ENCODE data around the gene S100A10. TPM values are rescaled to one million over a fixed set of nuclear protein-coding genes. Genes with fewer than 3 reads are reported as not detected.

S100A10 gene
- total RNA-seq, 1 experiment from 2014 or later, result 2,143 TPM

GRCh38 chr1:152000964-152001630, 7.4 kb upstream of the S100A10 start:
- ChIA-PET POLR2A (interaction anchor here (0.6 to 2.3 kb wide), 8 partner anchors 9 to 33 kb away, joined by 3 to 20 read pairs (median 4); no protein-coding TSS in a partner anchor), CTCF (interaction anchor here (0.8 to 7.9 kb wide), 22 partner anchors 8 to 164 kb away, joined by 3 to 249 read pairs (median 4); partner anchors contain the start of gene THEM4)
- peaks cover 52% of the 10 kb centered on the region for H3K4me1 ChIP-seq
- no peaks in the 10 kb centered on the region for H3K27me3 ChIP-seq (replicated peaks; ENCODE audit: control insufficient read depth, insufficient read depth, low read length)
- no peak for TF ChIP-seq CTCF (IDR thresholded peaks at IDR 0.05; ENCODE audit: insufficient read depth in 1 of 2, low read depth in 1 of 2, low read length in 1 of 2, severe bottlenecking in 1 of 2, unreplicated experiment in 1 of 2)
- H3K27ac Mint-ChIP-seq (ENCODE audit: unreplicated experiment), result peak overlapping the region; percentile 82
- no peak overlapping the region for H3K4me3 ChIP-seq (ENCODE audit: low read depth, low read length)
- intact Hi-C loops (cut with micrococcal nuclease; ENCODE audit: unreplicated experiment), result loop anchor here (1.0 kb wide), 6 partner anchors 9 to 112 kb away; no protein-coding TSS in a partner anchor
- H3K9me3 ChIP-seq, result no peaks in the 10 kb centered on the region
- peaks cover 6% of the 10 kb centered on the region for H3K36me3 Mint-ChIP-seq (ENCODE audit: insufficient read depth, unreplicated experiment)
- H3K27me3 Mint-ChIP-seq (ENCODE audit: insufficient read depth, unreplicated experiment), result no peaks in the 10 kb centered on the region
- no peak overlapping the region for H3K4me3 Mint-ChIP-seq (ENCODE audit: unreplicated experiment)
- TSS peak; percentile 98 for BruUV-seq (replicated peaks)
- no peaks in the 10 kb centered on the region for H3K9me3 Mint-ChIP-seq (ENCODE audit: unreplicated experiment)
- H3K36me3 ChIP-seq (ENCODE audit: control insufficient read depth, insufficient read depth, low read length), result no peaks in the 10 kb centered on the region
- no peak for DNase-seq
- H3K4me1 Mint-ChIP-seq (ENCODE audit: low read depth, unreplicated experiment), result peaks cover 49% of the 10 kb centered on the region

GRCh38 chr1:151998611-151999362, 5.1 kb upstream of the S100A10 start:
- peak in 1 of 2 experiments; percentile 35 for DNase-seq
- Mint-ChIP-seq H3K36me3 (ENCODE audit: insufficient read depth, unreplicated experiment) (peaks cover 22% of the 10 kb centered on the region), H3K9me3 (ENCODE audit: unreplicated experiment) (no peaks in the 10 kb centered on the region), H3K4me3 (ENCODE audit: unreplicated experiment) (no peak overlapping the region), H3K4me1 (ENCODE audit: low read depth, unreplicated experiment) (peaks cover 55% of the 10 kb centered on the region), H3K27ac (ENCODE audit: unreplicated experiment) (no peak overlapping the region), H3K27me3 (ENCODE audit: insufficient read depth, unreplicated experiment) (no peaks in the 10 kb centered on the region)
- POLR2A ChIA-PET, result interaction anchor here (1.0 to 1.3 kb wide), 3 partner anchors 10 to 62 kb away, joined by 4 to 9 read pairs (median 4); no protein-coding TSS in a partner anchor
- BruUV-seq (replicated peaks), result no TSS peak
- Histone ChIP-seq H3K9me3 (no peaks in the 10 kb centered on the region), H3K36me3 (ENCODE audit: control insufficient read depth, insufficient read depth, low read length) (no peaks in the 10 kb centered on the region), H3K27me3 (replicated peaks; ENCODE audit: control insufficient read depth, insufficient read depth, low read length) (no peaks in the 10 kb centered on the region), H3K4me1 (peaks cover 68% of the 10 kb centered on the region), H3K4me3 (ENCODE audit: low read depth, low read length) (no peak overlapping the region)
- CTCF ChIA-PET, result interaction anchor here (0.5 to 7.9 kb wide), 6 partner anchors 10 to 64 kb away, joined by 3 to 249 read pairs (median 6); no protein-coding TSS in a partner anchor
- intact Hi-C loops (cut with micrococcal nuclease; ENCODE audit: unreplicated experiment), result no loop called here
- no peak for TF ChIP-seq CTCF (IDR thresholded peaks at IDR 0.05; ENCODE audit: insufficient read depth in 1 of 2, low read depth in 1 of 2, low read length in 1 of 2, severe bottlenecking in 1 of 2, unreplicated experiment in 1 of 2)

- Mint-ChIP-seq H3K9me3 (ENCODE audit: unreplicated experiment) (no peaks in the 10 kb centered on the region), H3K4me1 (ENCODE audit: low read depth, unreplicated experiment) (peaks cover 45% of the 10 kb centered on the region), H3K4me3 (ENCODE audit: unreplicated experiment) (no peak overlapping the region), H3K27me3 (ENCODE audit: insufficient read depth, unreplicated experiment) (no peaks in the 10 kb centered on the region), H3K36me3 (ENCODE audit: insufficient read depth, unreplicated experiment) (peaks cover 37% of the 10 kb centered on the region), H3K27ac (ENCODE audit: unreplicated experiment) (peak overlapping the region; percentile 1)
- ChIA-PET CTCF (no interaction called here), POLR2A (interaction anchor here (1.3 kb wide), 1 partner anchor 9 kb away, joined by 6 read pairs; no protein-coding TSS in a partner anchor)
- DNase-seq, result no peak
- Histone ChIP-seq H3K4me1 (peaks cover 68% of the 10 kb centered on the region), H3K4me3 (ENCODE audit: low read depth, low read length) (no peak overlapping the region), H3K36me3 (ENCODE audit: control insufficient read depth, insufficient read depth, low read length) (no peaks in the 10 kb centered on the region), H3K27me3 (replicated peaks; ENCODE audit: control insufficient read depth, insufficient read depth, low read length) (no peaks in the 10 kb centered on the region), H3K9me3 (no peaks in the 10 kb centered on the region)
- intact Hi-C loops (cut with micrococcal nuclease; ENCODE audit: unreplicated experiment), result no loop called here
- no peak for TF ChIP-seq CTCF (IDR thresholded peaks at IDR 0.05; ENCODE audit: insufficient read depth in 1 of 2, low read depth in 1 of 2, low read length in 1 of 2, severe bottlenecking in 1 of 2, unreplicated experiment in 1 of 2)
- BruUV-seq (replicated peaks), result no TSS peak
Observed at GRCh38 chr1:151997284-151997570, 3.6 kb upstream of the S100A10 start.

All from Caco-2 (cell line).